Thymus (tissue), 11 donors: ENCODE data around the gene CHL1. TPM values are rescaled to one million over a fixed set of nuclear protein-coding genes. Genes with fewer than 3 reads are reported as not detected.

Experiments
- DNase-seq, 9 donors: peaks; one replicate each; pipeline ENCODE4 v3.0.0-alpha.2; 2013; ENCODE audit warnings: low spot score in 9 of 9, low read depth in 6 of 9, missing footprints in 1 of 9
- H3K27ac ChIP-seq, 2 donors: one replicate each; pipeline ENCODE4 v1.5.1; 2013; ENCODE audit warnings: control low read depth in 1 of 2, low read depth in 1 of 2, low read length in 1 of 2, mild to moderate bottlenecking in 1 of 2, moderate library complexity in 1 of 2
- H3K27me3 ChIP-seq, 2 donors: one replicate each; pipeline ENCODE4 v1.5.1; 2013; ENCODE audit warnings: low read length in 1 of 2; ENCODE audit not compliant: control insufficient read depth in 2 of 2, insufficient read depth in 1 of 2
- H3K36me3 ChIP-seq, 2 donors: one replicate each; pipeline ENCODE4 v1.5.1; 2013; ENCODE audit warnings: low read length in 1 of 2, mild to moderate bottlenecking in 1 of 2, moderate library complexity in 1 of 2; ENCODE audit not compliant: control insufficient read depth in 2 of 2, insufficient read depth in 2 of 2
- H3K4me1 ChIP-seq, 2 donors: one replicate each; pipeline ENCODE4 v1.5.1; 2013; ENCODE audit warnings: low read length in 2 of 2; ENCODE audit not compliant: control insufficient read depth in 2 of 2, insufficient read depth in 2 of 2
- H3K4me3 ChIP-seq, 2 donors: one replicate each; pipeline ENCODE4 v1.5.1; 2013; ENCODE audit warnings: low read length in 2 of 2, control low read depth in 1 of 2, mild to moderate bottlenecking in 1 of 2
- H3K9me3 ChIP-seq, 2 donors: one replicate each; pipeline ENCODE4 v1.5.1; 2013; ENCODE audit warnings: low read length in 1 of 2, mild to moderate bottlenecking in 1 of 2; ENCODE audit not compliant: control insufficient read depth in 2 of 2, insufficient read depth in 1 of 2
- WGBS: extraction: QIAGEN DNeasy Blood & Tissue Kit; methylation state at CpG from one replicate; pipeline ENCODE4 v1.1.7; 2013; 5-methylcytosine and 5-hydroxymethylcytosine counted together
- polyA plus RNA-seq: library from polyadenylated mRNA; stranded (reverse); fragments of 200-250 nt; gene quantifications from one replicate; pipeline ENCODE4 v1.2.3, GENCODE V29; 2013
- total RNA-seq: library from RNA; stranded (reverse); fragments of 120-200 nt; gene quantifications from one replicate; pipeline ENCODE4 v1.2.4, GENCODE V29; 2013
- donor health status: healthy.

The CHL1 gene
- total and polyA plus RNA-seq, 2 donors: 0.66 to 1.5 TPM

DNA sequence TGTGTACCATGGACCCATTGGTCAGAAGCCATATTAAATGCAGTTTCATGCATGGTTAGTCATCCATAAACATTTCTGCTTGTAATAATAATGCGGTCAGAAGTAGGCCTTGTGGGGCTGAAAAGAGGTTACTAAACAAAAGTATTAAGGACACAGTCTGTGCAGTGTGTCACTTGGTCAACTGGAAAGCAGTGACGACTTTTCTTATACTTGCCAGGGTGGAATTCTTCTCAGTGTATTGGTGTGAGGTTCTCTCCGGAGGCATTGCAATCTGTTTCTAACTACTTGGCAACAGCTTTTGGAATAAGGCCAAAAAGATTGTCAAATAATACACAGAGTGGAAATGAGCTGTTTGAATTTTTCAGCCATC, 46.8 kb downstream of the CHL1 start:
- Histone ChIP-seq H3K9me3 (no peaks in the 10 kb centered on the region), H3K36me3 (no peaks in the 10 kb centered on the region), H3K27ac (no peak overlapping the region), H3K27me3 (no peaks in the 10 kb centered on the region), H3K4me3 (no peak overlapping the region), H3K4me1 (no peaks in the 10 kb centered on the region)
- 92% methylated on average over 3 of the region's 3 CpGs for WGBS
- DNase-seq: no peak

DNA sequence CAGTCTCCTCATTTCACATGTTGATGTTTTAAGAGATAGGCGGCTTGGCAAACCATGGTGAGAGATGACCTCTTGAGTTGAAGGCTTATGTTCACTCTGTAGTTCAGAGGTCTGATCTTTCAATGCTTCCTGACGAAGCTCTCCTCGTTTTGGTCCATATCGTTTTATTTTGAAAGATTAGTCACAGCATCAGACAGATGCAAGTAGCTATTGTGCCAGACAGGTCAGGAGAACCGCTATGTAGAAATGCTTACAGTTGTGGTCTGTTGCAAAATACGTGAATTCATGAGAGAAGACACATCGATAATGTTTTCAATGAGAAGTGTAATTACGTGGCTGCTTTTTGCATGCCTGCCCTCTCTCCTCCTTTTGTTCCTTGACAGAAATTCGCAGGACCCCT, 47.5 kb downstream of the CHL1 start:
- DNase-seq: no peak
- no peaks in the 10 kb centered on the region for H3K27me3 ChIP-seq
- no peak overlapping the region for H3K27ac ChIP-seq
- WGBS: 90% methylated on average over 9 of the region's 9 CpGs
- no peak overlapping the region for H3K4me3 ChIP-seq
- no peaks in the 10 kb centered on the region for H3K4me1 ChIP-seq
- H3K9me3 ChIP-seq: no peaks in the 10 kb centered on the region
- H3K36me3 ChIP-seq: no peaks in the 10 kb centered on the region

DNA sequence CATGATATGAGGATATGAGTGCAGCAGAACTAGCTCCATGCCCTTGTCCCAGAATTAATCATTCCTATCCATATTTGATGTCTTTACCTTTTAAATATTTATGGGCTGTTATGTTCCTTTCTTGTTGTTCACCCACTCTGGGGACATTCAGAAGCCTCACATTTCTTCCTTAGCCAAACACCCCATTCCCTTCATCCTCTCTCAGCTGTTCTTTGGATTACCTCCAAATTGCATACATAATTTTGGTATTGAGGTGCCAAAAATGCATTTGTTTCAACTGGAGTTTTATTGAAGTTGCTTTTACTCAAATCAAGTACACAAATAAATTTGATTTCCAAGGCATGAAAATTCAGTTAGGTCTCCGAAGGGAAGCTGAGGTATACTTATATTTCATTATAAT, 51.4 kb downstream of the CHL1 start:
- H3K4me3 ChIP-seq: no peak overlapping the region
- no peak for DNase-seq
- whole genome bisulfite sequencing: 92% methylated on average over 1 of the region's 1 CpG
- H3K36me3 ChIP-seq: no peaks in the 10 kb centered on the region
- H3K4me1 ChIP-seq: no peaks in the 10 kb centered on the region
- no peaks in the 10 kb centered on the region for H3K9me3 ChIP-seq
- H3K27me3 ChIP-seq: no peaks in the 10 kb centered on the region
- H3K27ac ChIP-seq: no peak overlapping the region

DNA sequence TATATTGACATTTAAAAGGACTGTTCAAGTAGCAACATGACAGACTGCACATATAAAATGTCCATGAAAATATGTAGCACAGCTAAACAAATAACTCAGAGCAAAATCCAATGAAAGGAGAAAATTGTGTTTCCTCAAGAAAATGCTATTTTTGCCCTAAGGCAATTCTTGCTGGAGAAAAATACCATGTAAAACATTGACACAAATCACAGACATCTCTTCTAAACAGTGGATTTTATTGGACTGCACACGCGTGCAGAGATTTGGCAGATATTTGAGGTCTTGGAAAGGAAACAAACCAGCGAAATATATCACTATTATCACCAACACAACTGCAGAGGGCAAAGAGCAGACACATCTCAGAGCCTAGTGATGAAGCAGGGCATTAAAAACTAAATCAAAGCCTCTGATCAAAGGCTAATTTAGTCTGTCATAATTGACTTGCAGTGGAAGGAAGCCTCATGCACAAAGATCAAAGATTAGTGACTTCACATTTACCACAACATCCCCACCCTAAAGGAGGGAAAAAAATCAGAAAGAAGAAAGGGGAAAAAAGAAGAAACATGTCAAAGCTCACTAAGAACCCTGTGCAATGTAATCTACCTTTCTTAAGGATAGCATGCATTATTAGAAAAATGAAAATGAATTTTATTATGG, 52.4 kb downstream of the CHL1 start:
- H3K4me3 ChIP-seq: no peak overlapping the region
- WGBS: 81% methylated on average over 3 of the region's 3 CpGs
- DNase-seq: no peak
- no peak overlapping the region for H3K27ac ChIP-seq
- H3K36me3 ChIP-seq: no peaks in the 10 kb centered on the region
- no peaks in the 10 kb centered on the region for H3K9me3 ChIP-seq
- H3K27me3 ChIP-seq: no peaks in the 10 kb centered on the region
- no peaks in the 10 kb centered on the region for H3K4me1 ChIP-seq

DNA sequence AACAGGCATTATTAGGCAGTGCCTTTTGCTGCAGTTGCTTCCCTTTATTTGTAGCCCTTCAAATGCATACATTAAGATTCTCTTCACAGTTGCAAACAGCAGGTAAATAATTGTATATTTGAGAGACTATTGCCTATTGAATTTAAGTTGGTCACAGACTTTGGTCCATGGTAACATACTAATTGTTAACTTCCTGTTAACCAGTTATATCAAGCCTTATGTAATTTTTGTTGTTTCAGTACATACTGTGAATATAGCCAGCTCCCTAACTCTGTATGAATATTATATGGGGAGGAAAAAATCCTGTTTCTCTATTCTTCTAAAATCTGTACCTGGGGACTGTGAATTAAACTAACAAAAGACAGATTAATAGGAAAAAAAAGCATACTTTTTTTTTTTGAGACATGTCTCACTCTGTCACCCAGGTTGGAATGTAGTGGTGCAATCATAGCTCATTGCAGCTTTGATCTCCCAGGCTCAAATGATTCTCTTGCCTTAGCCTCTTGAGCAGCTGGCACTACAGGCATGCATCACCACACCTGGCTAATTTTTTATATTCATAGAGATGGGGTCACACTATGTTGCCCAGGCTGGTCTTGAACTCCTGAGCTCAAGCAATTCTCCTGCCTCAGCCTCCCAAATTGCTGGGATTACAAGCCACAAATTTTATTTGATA, 53.2 kb downstream of the CHL1 start:
- no peak overlapping the region for H3K4me3 ChIP-seq
- no peaks in the 10 kb centered on the region for H3K4me1 ChIP-seq
- H3K27me3 ChIP-seq: no peaks in the 10 kb centered on the region
- DNase-seq: no peak
- H3K36me3 ChIP-seq: no peaks in the 10 kb centered on the region
- H3K9me3 ChIP-seq: no peaks in the 10 kb centered on the region
- no peak overlapping the region for H3K27ac ChIP-seq

DNA sequence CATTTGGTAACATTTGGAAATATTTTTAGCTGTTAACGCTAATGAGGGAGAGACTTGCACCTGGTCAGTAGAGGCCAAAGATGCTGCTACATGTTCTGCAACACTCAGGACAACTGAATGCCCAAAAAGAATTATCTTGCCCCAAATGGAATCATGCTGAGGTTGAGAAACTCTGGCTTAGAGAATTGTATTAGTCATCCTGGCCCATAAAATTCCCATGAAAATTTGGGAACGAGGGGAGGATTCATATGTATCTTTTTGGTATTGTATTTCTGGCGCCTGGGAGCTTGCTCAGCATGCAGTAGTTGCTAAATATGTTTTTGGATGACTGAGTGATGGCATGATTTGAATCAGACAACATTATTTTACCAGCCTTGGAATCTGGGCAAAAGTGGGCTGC, 59.9 kb downstream of the CHL1 start:
- H3K27me3 ChIP-seq: no peaks in the 10 kb centered on the region
- 95% methylated on average over 3 of the region's 3 CpGs for WGBS
- H3K9me3 ChIP-seq: peaks cover 0 to 7% of the 10 kb centered on the region in 2 donors
- H3K36me3 ChIP-seq: no peaks in the 10 kb centered on the region
- H3K4me3 ChIP-seq: no peak overlapping the region
- no peak overlapping the region for H3K27ac ChIP-seq
- H3K4me1 ChIP-seq: no peaks in the 10 kb centered on the region
- DNase-seq: no peak

DNA sequence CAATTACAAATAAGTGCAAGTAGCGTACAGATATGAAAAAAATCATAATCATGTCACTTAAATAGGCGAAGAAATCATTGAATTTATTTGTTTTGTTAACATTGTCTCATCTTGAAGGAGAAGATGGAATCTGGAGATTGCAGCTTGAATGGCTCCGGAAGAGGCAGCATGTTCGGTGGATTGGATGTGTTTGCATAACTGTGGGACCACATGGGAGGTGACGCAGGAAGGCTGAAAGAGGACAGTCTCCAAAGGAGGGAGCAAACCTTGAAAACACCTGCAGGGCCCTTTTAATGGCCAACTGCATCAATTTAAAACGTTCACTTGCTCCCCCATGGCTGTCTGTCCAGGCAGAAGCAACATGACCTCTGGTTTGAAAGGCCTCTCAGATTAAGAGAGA, 61.3 kb downstream of the CHL1 start:
- Histone ChIP-seq H3K4me1 (no peaks in the 10 kb centered on the region), H3K27ac (no peak overlapping the region), H3K36me3 (no peaks in the 10 kb centered on the region), H3K9me3 (peaks cover 0 to 7% of the 10 kb centered on the region in 2 donors), H3K27me3 (no peaks in the 10 kb centered on the region), H3K4me3 (no peak overlapping the region)
- no peak for DNase-seq
- WGBS: 86% methylated on average over 6 of the region's 6 CpGs

DNA sequence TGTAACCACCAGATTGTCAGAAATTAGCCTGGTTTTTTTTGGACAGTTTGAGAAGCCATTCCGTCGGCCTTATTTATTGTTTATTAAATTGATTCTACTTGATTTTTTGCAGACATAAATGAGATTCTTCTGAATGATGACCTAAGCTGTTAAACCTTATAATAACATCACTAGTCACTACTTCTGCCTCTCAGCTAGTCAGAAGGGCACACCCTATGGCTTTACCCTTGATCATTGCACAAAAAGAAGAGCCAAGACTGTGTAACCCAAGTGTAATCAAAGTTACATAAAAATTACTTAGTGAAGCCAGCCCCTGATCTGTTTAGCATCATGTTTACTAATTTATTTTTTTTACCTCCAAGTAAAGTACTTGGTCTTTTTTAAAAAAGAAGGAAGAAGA, 64.3 kb downstream of the CHL1 start:
- Histone ChIP-seq H3K9me3 (peaks cover 0 to 7% of the 10 kb centered on the region in 2 donors), H3K27ac (no peak overlapping the region), H3K36me3 (no peaks in the 10 kb centered on the region), H3K4me3 (no peak overlapping the region), H3K4me1 (no peaks in the 10 kb centered on the region), H3K27me3 (no peaks in the 10 kb centered on the region)
- 98% methylated on average over 2 of the region's 2 CpGs for WGBS
- DNase-seq: no peak

DNA sequence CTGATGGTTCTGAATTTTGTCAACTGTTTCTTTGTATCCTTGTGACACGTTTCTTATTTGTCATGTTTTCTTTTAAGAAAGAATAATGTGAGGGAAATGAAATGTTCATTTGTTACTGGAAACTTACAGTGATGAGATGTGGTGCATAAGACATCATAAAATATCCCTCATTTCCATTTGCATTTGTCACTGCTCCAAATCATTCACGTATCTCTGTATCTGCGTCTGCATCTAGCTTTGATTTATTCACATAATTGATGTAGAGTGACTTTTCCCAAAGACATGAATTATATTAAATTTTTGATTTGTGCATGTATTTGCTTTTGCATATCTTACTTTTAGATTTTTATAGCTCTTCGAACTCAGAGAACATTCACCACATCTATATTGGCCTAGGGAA, 66.8 kb downstream of the CHL1 start:
- H3K4me1 ChIP-seq: no peaks in the 10 kb centered on the region
- no peaks in the 10 kb centered on the region for H3K36me3 ChIP-seq
- peaks cover 0 to 5% of the 10 kb centered on the region in 2 donors for H3K9me3 ChIP-seq
- no peak overlapping the region for H3K4me3 ChIP-seq
- no peak for DNase-seq
- H3K27me3 ChIP-seq: no peaks in the 10 kb centered on the region
- 68% methylated on average over 4 of the region's 4 CpGs for WGBS
- no peak overlapping the region for H3K27ac ChIP-seq
